GM12878 (cell line): ENCODE measurements around the gene GALT.

Experiments used
- CTCF ChIP-seq, 3 experiments: IDR thresholded peaks in 2 of 3; conservative IDR thresholded peaks in 1 of 3; 2 replicates each; pipeline ENCODE4 v1.5.1; 2011; ENCODE audit warnings: low read depth in 3 of 3, low read length in 3 of 3, mild to moderate bottlenecking in 3 of 3, control low read depth in 2 of 3, moderate library complexity in 2 of 3, inconsistent platforms in 1 of 3, mixed read lengths in 1 of 3; ENCODE audit not compliant: control insufficient read depth in 2 of 3, insufficient read depth in 1 of 3; ENCODE audit errors: extremely low read depth in 1 of 3
- EGR1 ChIP-seq, 2 experiments: IDR thresholded peaks; 1 replicate in 1 of 2; 2 replicates in 1 of 2; pipeline ENCODE4 v1.6.1; 2011 to 2012; ENCODE audit warnings: low read depth in 2 of 2, low read length in 2 of 2, borderline replicate concordance in 1 of 2, mild to moderate bottlenecking in 1 of 2, moderate library complexity in 1 of 2
- ESRRA ChIP-seq: IDR thresholded peaks from 2 replicates; pipeline ENCODE4 v1.6.1; 2012; ENCODE audit warnings: mild to moderate bottlenecking, low read length, improper control_type of control experiment
- MTA3 ChIP-seq: IDR thresholded peaks from 2 replicates; pipeline ENCODE4 v1.6.1; 2012; ENCODE audit warnings: low read length, inconsistent platforms, borderline replicate concordance
- POLR2A ChIP-seq: IDR thresholded peaks from 2 replicates; pipeline ENCODE4 v1.6.1; 2011; ENCODE audit warnings: low read depth, mild to moderate bottlenecking, low read length
- REST ChIP-seq: IDR thresholded peaks from 2 replicates; pipeline ENCODE4 v1.6.1; 2012; ENCODE audit warnings: mild to moderate bottlenecking, low read depth, low read length
- RFX5 ChIP-seq: IDR thresholded peaks from 2 replicates; pipeline ENCODE4 v1.6.1; 2011; ENCODE audit warnings: low read depth, low read length, improper control_type of control experiment
- ZNF274 ChIP-seq: IDR thresholded peaks from one replicate; pipeline ENCODE4 v1.8.0; 2011; ENCODE audit not compliant: insufficient read length, insufficient read depth
- ZZZ3 ChIP-seq: IDR thresholded peaks from 2 replicates; pipeline ENCODE4 v1.6.1; 2011; ENCODE audit warnings: low read depth; ENCODE audit not compliant: control insufficient read depth, insufficient read length

- TF ChIP-seq REST (no peak), CTCF (IDR thresholded peaks at IDR 0.05 in 2 of 3, conservative IDR thresholded peaks at IDR 0.05 in 1 of 3; ENCODE audit: control insufficient read depth in 2 of 3, extremely low read depth in 1 of 3, insufficient read depth in 1 of 3, low read depth in 3 of 3, low read length in 3 of 3) (no peak), MTA3 (no peak), POLR2A (no peak), ESRRA (no peak), EGR1 (IDR thresholded peaks at IDR 0.05; ENCODE audit: borderline replicate concordance in 1 of 2, low read depth in 2 of 2, low read length in 2 of 2) (no peak), ZNF274 (no peak), RFX5 (no peak), ZZZ3 (no peak)
These were observed 6.9 kb downstream of the GALT start for GRCh38 chr9:34653151-34654072.
